Osteoblast (primary cell): ENCODE data around the gene SGPL1. TPM values are rescaled to one million over a fixed set of nuclear protein-coding genes. Genes with fewer than 3 reads are reported as not detected.
A peak's percentile ranks its signal among the peaks of the same experiment; 100 is the strongest.

Experiments
- DNase-seq: peaks from one replicate; pipeline ENCODE4 v3.0.0; 2011; ENCODE audit warnings: low spot score, mixed read lengths; ENCODE audit not compliant: insufficient read length; ENCODE audit errors: missing footprints
- H2AFZ ChIP-seq: 2 replicates; pipeline ENCODE4 v1.6.0; 2011; ENCODE audit warnings: mild to moderate bottlenecking, low read length
- H3K27ac ChIP-seq: 2 replicates; pipeline ENCODE4 v1.5.1; 2011; ENCODE audit warnings: mild to moderate bottlenecking, low read depth, low read length, moderate library complexity
- H3K27me3 ChIP-seq: 2 replicates; pipeline ENCODE4 v1.6.0; 2012; ENCODE audit warnings: mild to moderate bottlenecking, control low read depth, inconsistent platforms, low read length, moderate library complexity; ENCODE audit not compliant: insufficient read depth
- H3K36me3 ChIP-seq: 2 replicates; pipeline ENCODE4 v1.5.1; 2011; ENCODE audit warnings: mild to moderate bottlenecking, low read length, control low read depth, moderate library complexity; ENCODE audit not compliant: insufficient read depth
- H3K4me1 ChIP-seq: 2 replicates; pipeline ENCODE4 v1.5.1; 2011; ENCODE audit warnings: mild to moderate bottlenecking, low read length, control low read depth, moderate library complexity; ENCODE audit not compliant: insufficient read depth
- H3K4me2 ChIP-seq: 2 replicates; pipeline ENCODE4 v1.6.0; 2011; ENCODE audit warnings: mild to moderate bottlenecking, low read length; ENCODE audit not compliant: insufficient read depth
- H3K4me3 ChIP-seq: fragments of 200-600 bp; sonication (generic); 3 replicates; pipeline ENCODE4 v1.5.1; 2012; ENCODE audit warnings: mild to moderate bottlenecking, low read length, inconsistent platforms; ENCODE audit not compliant: insufficient read depth
- H3K79me2 ChIP-seq: 2 replicates; pipeline ENCODE4 v1.6.0; 2012; ENCODE audit warnings: mild to moderate bottlenecking, low read length, control low read depth, inconsistent platforms; ENCODE audit not compliant: insufficient read depth
- H3K9me3 ChIP-seq: 2 replicates; pipeline ENCODE4 v1.5.1; 2011; ENCODE audit warnings: low read depth, low read length, control low read depth
- H4K20me1 ChIP-seq: 2 replicates; pipeline ENCODE4 v1.6.0; 2012; ENCODE audit warnings: mild to moderate bottlenecking, low read length, control low read depth; ENCODE audit not compliant: insufficient read depth
- total RNA-seq: library from RNA; depleted of rRNA; stranded (reverse); fragments of >200 nt; gene quantifications from 2 replicates; pipeline ENCODE4 v1.2.3, GENCODE V29; 2012
- TF ChIP-seq, protein P1 (sequence below): IDR thresholded peaks from 2 replicates; pipeline ENCODE4 v1.5.1; 2011; ENCODE audit warnings: mild to moderate bottlenecking, low read depth, low read length, moderate library complexity; ENCODE audit errors: extremely low read depth

Gene SGPL1
- total RNA-seq, 1 donor, result 47.4 TPM

DNA sequence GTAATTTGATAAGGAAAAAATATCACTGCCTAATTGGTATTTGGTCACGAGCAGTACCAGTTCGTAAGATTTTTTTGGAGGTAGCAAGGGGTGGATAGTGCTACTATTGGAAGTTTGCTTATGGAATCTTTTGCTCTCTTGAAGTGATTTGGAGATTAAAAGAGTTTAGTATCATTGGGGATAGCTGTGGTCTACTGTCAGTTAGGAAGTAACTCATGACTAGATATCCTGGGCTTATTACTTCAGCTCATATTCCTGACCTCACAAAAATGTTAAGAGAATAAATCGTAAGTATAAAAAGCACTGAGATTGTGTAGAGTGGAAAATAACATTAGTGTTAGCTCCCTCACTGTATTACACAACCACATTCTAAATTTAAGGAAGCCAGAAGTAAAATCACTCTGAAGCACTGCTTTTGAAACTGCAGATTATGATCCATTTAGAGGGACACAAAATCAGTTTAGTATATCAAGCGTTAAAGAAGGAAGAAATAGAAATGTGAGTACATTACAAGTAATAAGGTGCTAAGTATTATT, 22.6 kb downstream of the SGPL1 start:
- Histone ChIP-seq H4K20me1 (no peaks in the 10 kb centered on the region), H3K4me1 (peaks cover 45% of the 10 kb centered on the region), H3K4me2 (no peak overlapping the region), H3K27me3 (no peaks in the 10 kb centered on the region), H3K27ac (peak overlapping the region; percentile 30), H3K4me3 (no peak overlapping the region), H2AFZ (no peak overlapping the region), H3K9me3 (no peaks in the 10 kb centered on the region), H3K79me2 (peaks cover 62% of the 10 kb centered on the region), H3K36me3 (peaks cover 8% of the 10 kb centered on the region)
- TF ChIP-seq, protein P1, sequence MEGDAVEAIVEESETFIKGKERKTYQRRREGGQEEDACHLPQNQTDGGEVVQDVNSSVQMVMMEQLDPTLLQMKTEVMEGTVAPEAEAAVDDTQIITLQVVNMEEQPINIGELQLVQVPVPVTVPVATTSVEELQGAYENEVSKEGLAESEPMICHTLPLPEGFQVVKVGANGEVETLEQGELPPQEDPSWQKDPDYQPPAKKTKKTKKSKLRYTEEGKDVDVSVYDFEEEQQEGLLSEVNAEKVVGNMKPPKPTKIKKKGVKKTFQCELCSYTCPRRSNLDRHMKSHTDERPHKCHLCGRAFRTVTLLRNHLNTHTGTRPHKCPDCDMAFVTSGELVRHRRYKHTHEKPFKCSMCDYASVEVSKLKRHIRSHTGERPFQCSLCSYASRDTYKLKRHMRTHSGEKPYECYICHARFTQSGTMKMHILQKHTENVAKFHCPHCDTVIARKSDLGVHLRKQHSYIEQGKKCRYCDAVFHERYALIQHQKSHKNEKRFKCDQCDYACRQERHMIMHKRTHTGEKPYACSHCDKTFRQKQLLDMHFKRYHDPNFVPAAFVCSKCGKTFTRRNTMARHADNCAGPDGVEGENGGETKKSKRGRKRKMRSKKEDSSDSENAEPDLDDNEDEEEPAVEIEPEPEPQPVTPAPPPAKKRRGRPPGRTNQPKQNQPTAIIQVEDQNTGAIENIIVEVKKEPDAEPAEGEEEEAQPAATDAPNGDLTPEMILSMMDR, result no peak
- DNase-seq, result no peak

DNA sequence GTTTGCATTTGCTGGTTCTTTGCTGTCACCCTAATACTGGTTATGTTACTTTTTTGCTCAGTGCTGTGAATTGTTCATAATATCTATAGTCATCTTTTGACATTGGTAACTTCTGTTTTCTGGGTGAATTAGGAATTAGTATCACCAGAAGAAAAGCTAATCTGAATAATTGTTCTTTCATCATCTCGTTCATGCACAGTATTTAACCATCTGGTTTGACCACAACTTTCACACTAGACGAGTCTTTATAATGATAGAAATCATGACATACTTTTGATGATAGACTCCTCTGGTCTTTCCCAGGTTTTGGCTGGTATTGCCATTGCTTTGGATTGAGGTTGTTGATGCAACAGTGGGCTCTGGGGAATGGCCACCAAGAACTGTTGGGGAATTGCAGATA, 25.1 kb downstream of the SGPL1 start:
- Histone ChIP-seq H3K9me3 (no peaks in the 10 kb centered on the region), H3K79me2 (peaks cover 52% of the 10 kb centered on the region), H3K27me3 (no peaks in the 10 kb centered on the region), H3K36me3 (peaks cover 8% of the 10 kb centered on the region), H3K4me2 (no peak overlapping the region), H3K27ac (no peak overlapping the region), H4K20me1 (no peaks in the 10 kb centered on the region), H2AFZ (no peak overlapping the region), H3K4me3 (no peak overlapping the region), H3K4me1 (peaks cover 28% of the 10 kb centered on the region)
- no peak for DNase-seq
- TF ChIP-seq, protein P1, result no peak

DNA sequence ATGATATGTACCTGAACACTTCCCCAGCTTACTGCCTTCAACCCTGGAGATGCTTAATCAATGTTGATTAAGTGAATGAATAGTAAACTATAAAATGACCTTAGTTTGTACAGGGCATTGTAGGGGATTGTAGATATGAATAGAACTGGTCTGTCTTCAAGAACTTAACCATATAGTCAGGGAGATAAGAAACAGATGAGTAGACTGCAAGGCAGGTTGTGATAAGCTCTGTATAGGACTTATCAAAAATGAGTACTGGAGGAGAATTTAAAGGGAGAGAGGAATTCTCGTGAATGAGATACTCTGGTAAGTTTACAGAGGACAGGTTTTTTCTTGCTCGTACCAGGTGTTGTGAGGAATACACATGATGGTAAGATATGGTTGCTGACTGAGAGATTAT, 27.6 kb downstream of the SGPL1 start:
- Histone ChIP-seq H3K4me3 (no peak overlapping the region), H3K36me3 (peaks cover 4% of the 10 kb centered on the region), H3K9me3 (no peaks in the 10 kb centered on the region), H4K20me1 (no peaks in the 10 kb centered on the region), H2AFZ (no peak overlapping the region), H3K27ac (no peak overlapping the region), H3K4me2 (no peak overlapping the region), H3K27me3 (no peaks in the 10 kb centered on the region), H3K4me1 (peaks cover 22% of the 10 kb centered on the region), H3K79me2 (peaks cover 41% of the 10 kb centered on the region)
- TF ChIP-seq, protein P1, result no peak
- DNase-seq, result no peak

DNA sequence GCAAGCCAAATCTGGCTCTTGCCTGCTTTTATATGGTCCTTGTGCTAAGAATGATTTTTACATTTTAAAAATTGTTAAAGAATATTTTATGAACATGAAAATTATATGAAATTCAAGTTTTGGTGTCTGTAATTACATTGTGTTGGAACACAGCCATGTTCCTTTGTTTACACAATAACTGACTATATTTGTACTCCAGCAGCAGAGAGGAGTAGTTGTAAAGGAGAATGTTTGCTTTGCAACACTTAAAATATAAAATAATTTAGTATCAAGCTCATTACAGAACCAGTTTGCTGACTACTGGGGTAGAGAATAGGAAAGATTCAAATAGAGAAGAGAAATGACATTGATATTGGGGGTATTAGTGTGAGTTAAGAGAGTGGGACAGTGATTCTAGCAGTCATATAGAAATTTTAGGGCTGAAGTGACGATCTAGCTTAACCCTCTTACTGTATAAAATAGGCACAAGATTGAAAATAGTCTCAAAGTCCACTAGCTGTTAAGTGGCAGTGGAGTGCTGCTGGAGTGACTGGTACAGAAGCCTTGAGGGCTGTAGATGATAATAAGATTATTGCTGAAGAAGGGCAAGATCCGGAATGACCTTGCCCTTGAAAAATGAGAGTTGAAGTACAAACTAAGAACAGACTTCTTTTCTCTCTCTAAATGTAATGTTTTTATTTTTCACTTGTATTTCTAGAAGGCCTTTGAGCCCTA, 28.2 kb downstream of the SGPL1 start:
- TF ChIP-seq, protein P1, result no peak
- H4K20me1 ChIP-seq, result no peaks in the 10 kb centered on the region
- H3K9me3 ChIP-seq, result no peaks in the 10 kb centered on the region
- H3K27ac ChIP-seq, result no peak overlapping the region
- H2AFZ ChIP-seq, result no peak overlapping the region
- H3K4me1 ChIP-seq, result peaks cover 16% of the 10 kb centered on the region
- no peak overlapping the region for H3K4me3 ChIP-seq
- DNase-seq, result no peak
- peaks cover 35% of the 10 kb centered on the region for H3K79me2 ChIP-seq
- no peak overlapping the region for H3K4me2 ChIP-seq
- H3K36me3 ChIP-seq, result peaks cover 4% of the 10 kb centered on the region
- H3K27me3 ChIP-seq, result no peaks in the 10 kb centered on the region
